Activated naive CD4-positive, alpha-beta T cell treated with anti-CD3 and anti-CD28 coated beads, Interleukin-2, amount 10 ng/mL, durations not matched to agents 7 days and 5 days (primary cell): ENCODE results near the gene USH1C.
A peak's percentile ranks its signal among the peaks of the same experiment; 100 is the strongest.

ENCODE experiments used
- CTCF ChIA-PET: fragments of 350-600 bp; sonication (Branson Sonifier 250); formaldehyde crosslinking; loops from one replicate; lab custom pipeline; 2021; ENCODE audit warnings: antibody characterized with exemption; lab: Charles Lee
- DNase-seq: peaks from one replicate; pipeline ENCODE4 v3.0.0-alpha.2; 2020
- H3K27ac Mint-ChIP-seq: one replicate; pipeline ENCODE4 v1.8.0; 2021; ENCODE audit warnings: mild to moderate bottlenecking, moderate library complexity, mixed read lengths
- H3K27me3 Mint-ChIP-seq: one replicate; pipeline ENCODE4 v1.8.0; 2021; ENCODE audit warnings: mild to moderate bottlenecking, mixed read lengths
- H3K36me3 Mint-ChIP-seq: one replicate; pipeline ENCODE4 v1.8.0; 2021; ENCODE audit warnings: mixed read lengths
- H3K4me1 Mint-ChIP-seq: one replicate; pipeline ENCODE4 v1.8.0; 2021; ENCODE audit warnings: mixed read lengths
- H3K4me3 Mint-ChIP-seq: one replicate; pipeline ENCODE4 v1.8.0; 2021; ENCODE audit warnings: mild to moderate bottlenecking, moderate library complexity, mixed read lengths
- H3K9me3 Mint-ChIP-seq: one replicate; pipeline ENCODE4 v1.8.0; 2021; ENCODE audit warnings: mixed read lengths

The USH1C gene

GRCh38 chr11:17560281-17561110 lies 16.3 kb upstream of the USH1C start:
- H3K36me3 Mint-ChIP-seq = no peaks in the 10 kb centered on the region
- no peaks in the 10 kb centered on the region for H3K9me3 Mint-ChIP-seq
- no peak for DNase-seq
- no peak overlapping the region for H3K4me3 Mint-ChIP-seq
- H3K27me3 Mint-ChIP-seq = peaks cover 8% of the 10 kb centered on the region
- H3K4me1 Mint-ChIP-seq = no peaks in the 10 kb centered on the region
- no peak overlapping the region for H3K27ac Mint-ChIP-seq
- CTCF ChIA-PET = interaction anchor here (1.5 kb wide), 1 partner anchor 38 kb away, joined by 3 read pairs; no protein-coding TSS in a partner anchor

DNA sequence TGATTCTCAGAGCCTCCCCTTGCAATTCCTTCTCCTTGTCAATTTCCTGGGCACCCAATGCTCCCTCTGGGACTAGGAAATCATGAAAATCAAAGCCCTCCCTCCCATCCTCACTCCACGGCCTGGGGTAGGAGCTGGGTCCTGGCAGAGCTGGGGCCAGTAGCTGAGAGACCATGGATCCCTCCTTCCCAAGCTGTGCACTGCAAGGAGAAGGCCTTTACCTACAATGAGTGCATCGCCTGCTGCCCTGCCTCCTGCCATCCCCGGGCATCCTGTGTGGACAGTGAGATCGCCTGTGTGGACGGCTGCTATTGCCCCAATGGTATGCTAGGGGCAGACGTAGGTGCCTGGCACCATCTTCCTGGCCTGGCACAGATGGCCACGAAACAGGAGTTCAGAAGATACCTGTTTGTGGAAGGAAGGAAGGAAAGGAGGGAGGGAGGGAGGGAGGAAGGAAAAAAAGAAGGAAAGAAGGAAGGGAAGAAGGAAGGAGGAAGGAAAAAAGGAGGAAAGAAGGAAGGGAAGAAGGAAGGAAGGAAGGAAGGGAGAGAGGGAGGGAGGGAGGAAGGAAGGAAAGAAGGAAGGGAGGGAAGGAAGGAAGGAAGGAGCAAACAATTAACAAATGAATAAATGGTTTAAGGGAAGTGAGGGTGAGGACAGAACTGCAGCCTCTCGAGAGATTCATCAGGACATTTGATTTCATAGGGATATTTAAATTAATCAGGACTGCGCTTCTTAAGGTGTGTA lies 15.3 kb upstream of the USH1C start:
- H3K36me3 Mint-ChIP-seq = no peaks in the 10 kb centered on the region
- H3K27me3 Mint-ChIP-seq = peaks cover 8% of the 10 kb centered on the region
- CTCF ChIA-PET = interaction anchor here (1.5 kb wide), 1 partner anchor 39 kb away, joined by 3 read pairs; no protein-coding TSS in a partner anchor
- no peaks in the 10 kb centered on the region for H3K4me1 Mint-ChIP-seq
- H3K4me3 Mint-ChIP-seq = no peak overlapping the region
- no peak for DNase-seq
- H3K9me3 Mint-ChIP-seq = no peaks in the 10 kb centered on the region
- no peak overlapping the region for H3K27ac Mint-ChIP-seq

GRCh38 chr11:17558916-17559315 lies 14.7 kb upstream of the USH1C start:
- CTCF ChIA-PET = interaction anchor here (1.5 kb wide), 1 partner anchor 40 kb away, joined by 3 read pairs; no protein-coding TSS in a partner anchor
- H3K9me3 Mint-ChIP-seq = no peaks in the 10 kb centered on the region
- H3K4me3 Mint-ChIP-seq = no peak overlapping the region
- no peak overlapping the region for H3K27ac Mint-ChIP-seq
- no peaks in the 10 kb centered on the region for H3K36me3 Mint-ChIP-seq
- H3K4me1 Mint-ChIP-seq = no peaks in the 10 kb centered on the region
- H3K27me3 Mint-ChIP-seq = peaks cover 8% of the 10 kb centered on the region
- DNase-seq = no peak

- H3K27me3 Mint-ChIP-seq = peaks cover 8% of the 10 kb centered on the region
- no peaks in the 10 kb centered on the region for H3K9me3 Mint-ChIP-seq
- DNase-seq = no peak
- no peak overlapping the region for H3K27ac Mint-ChIP-seq
- CTCF ChIA-PET = no interaction called here
- H3K36me3 Mint-ChIP-seq = no peaks in the 10 kb centered on the region
- no peak overlapping the region for H3K4me3 Mint-ChIP-seq
- no peaks in the 10 kb centered on the region for H3K4me1 Mint-ChIP-seq
These were observed 14.0 kb upstream of the USH1C start for GRCh38 chr11:17558025-17558780.

DNA sequence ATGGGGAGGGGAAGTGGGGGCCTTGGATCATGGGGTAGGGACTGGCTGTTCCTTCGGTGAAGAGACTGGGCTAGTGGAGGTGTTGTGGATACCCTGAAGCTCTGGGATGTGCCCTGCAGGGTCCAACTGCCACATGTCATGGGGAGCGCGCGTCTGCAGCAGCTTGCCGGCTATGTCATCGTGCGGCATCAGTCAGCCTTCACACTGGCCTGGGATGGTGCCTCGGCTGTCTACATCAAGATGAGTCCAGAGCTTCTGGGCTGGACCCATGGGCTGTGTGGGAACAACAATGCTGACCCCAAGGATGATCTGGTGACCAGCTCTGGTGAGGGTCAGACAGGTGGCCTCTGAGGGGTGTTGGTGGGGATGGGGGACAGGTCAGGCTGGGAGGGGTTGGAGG lies 12.8 kb upstream of the USH1C start:
- DNase-seq = no peak
- Mint-ChIP-seq H3K27ac (no peak overlapping the region), H3K36me3 (no peaks in the 10 kb centered on the region), H3K27me3 (peaks cover 11% of the 10 kb centered on the region), H3K4me3 (no peak overlapping the region), H3K4me1 (no peaks in the 10 kb centered on the region), H3K9me3 (no peaks in the 10 kb centered on the region)
- CTCF ChIA-PET = no interaction called here

- Mint-ChIP-seq H3K9me3 (no peaks in the 10 kb centered on the region), H3K4me1 (peaks cover 5% of the 10 kb centered on the region), H3K27ac (no peak overlapping the region), H3K36me3 (no peaks in the 10 kb centered on the region), H3K4me3 (no peak overlapping the region), H3K27me3 (peaks cover 7% of the 10 kb centered on the region)
- DNase-seq = no peak
- CTCF ChIA-PET = interaction anchor here (1.0 to 1.1 kb wide), 2 partner anchors 26 to 59 kb away, joined by 3 read pairs; no protein-coding TSS in a partner anchor
These were observed 10.3 kb upstream of the USH1C start for GRCh38 chr11:17554487-17554886.

DNA sequence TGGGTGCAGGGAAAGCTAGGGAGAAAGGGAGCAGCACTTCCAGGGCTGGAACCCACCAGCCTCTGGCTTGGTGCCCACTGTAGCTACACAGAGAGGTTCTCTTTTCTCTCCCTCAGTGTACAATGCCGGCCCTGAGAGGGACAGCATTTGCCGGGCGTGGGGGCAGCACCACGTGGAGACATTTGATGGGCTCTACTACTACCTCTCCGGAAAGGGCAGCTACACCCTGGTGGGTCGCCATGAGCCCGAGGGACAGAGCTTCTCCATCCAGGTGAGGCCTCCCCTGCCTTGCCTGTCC lies 9.0 kb upstream of the USH1C start:
- H3K4me1 Mint-ChIP-seq = peaks cover 5% of the 10 kb centered on the region
- CTCF ChIA-PET = no interaction called here
- H3K4me3 Mint-ChIP-seq = no peak overlapping the region
- DNase-seq = no peak
- no peaks in the 10 kb centered on the region for H3K9me3 Mint-ChIP-seq
- no peaks in the 10 kb centered on the region for H3K36me3 Mint-ChIP-seq
- H3K27me3 Mint-ChIP-seq = peaks cover 16% of the 10 kb centered on the region
- no peak overlapping the region for H3K27ac Mint-ChIP-seq

DNA sequence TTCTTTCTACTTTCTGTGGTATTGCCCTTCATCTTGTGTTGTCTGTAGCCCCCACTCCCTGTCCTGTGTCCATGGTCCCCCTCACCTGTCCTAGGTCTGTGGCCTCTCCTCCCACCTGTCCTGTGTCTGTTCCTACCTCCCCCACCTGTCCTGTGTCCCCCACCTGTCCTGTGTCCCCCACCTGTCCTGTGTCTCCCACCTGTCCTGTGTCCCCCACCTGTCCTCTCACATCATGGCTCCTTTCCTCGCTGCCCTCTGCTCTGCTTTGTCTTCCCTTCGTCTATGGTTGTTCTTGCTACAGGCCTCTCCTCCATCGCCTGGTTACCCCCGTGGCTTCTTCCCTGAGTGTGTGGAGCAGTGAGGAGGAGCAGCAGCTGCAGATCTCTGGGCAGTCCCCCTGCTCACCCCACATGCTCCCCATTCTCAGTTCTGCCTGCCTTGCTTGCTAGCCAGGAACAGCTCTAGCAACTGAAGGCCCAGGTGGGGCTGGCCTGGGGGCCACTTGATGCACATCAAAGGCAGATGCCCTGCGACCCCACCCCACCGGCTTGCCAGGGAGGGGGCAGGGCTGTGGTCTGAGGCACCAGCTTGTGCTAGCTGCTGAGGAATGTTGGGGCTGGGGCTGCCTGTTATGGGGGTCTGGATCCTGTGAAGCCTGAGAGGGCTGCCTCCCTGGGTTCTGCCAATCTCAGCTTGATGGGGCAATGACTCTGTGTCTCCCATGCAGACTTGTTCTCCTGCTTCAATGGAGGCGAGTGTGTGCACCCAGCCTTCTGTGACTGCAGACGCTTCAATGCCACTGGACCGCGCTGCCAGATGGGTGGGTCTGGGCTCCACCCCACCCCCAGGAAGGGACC lies 8.4 kb upstream of the USH1C start:
- DNase-seq = no peak
- no peak overlapping the region for H3K4me3 Mint-ChIP-seq
- H3K27ac Mint-ChIP-seq = no peak overlapping the region
- peaks cover 22% of the 10 kb centered on the region for H3K27me3 Mint-ChIP-seq
- peaks cover 5% of the 10 kb centered on the region for H3K4me1 Mint-ChIP-seq
- no peaks in the 10 kb centered on the region for H3K9me3 Mint-ChIP-seq
- CTCF ChIA-PET = no interaction called here
- no peaks in the 10 kb centered on the region for H3K36me3 Mint-ChIP-seq

DNA sequence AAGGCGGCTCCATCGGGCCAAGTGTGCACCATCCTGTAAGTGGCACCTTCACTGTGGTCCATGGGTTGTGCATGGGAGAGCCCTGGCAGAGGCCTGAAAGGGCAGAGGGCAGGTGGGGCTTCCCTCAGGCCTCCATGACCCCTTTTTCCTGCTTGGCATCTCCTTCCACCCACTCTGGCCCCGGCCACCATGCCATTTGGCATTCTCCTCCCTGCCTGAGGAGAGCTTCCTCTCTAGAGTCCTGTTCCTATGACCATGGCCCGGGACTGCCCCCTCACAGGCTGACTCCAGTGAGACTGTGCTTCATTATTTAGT lies 7.8 kb upstream of the USH1C start:
- Mint-ChIP-seq H3K27ac (no peak overlapping the region), H3K9me3 (no peaks in the 10 kb centered on the region), H3K4me1 (peaks cover 5% of the 10 kb centered on the region), H3K36me3 (no peaks in the 10 kb centered on the region), H3K4me3 (no peak overlapping the region), H3K27me3 (peaks cover 28% of the 10 kb centered on the region)
- no peak for DNase-seq
- CTCF ChIA-PET = interaction anchor here (0.6 kb wide), 1 partner anchor 25 kb away, joined by 3 read pairs; no protein-coding TSS in a partner anchor

GRCh38 chr11:17551347-17552040 lies 7.3 kb upstream of the USH1C start:
- H3K27me3 Mint-ChIP-seq = peaks cover 33% of the 10 kb centered on the region
- DNase-seq = no peak
- H3K4me1 Mint-ChIP-seq = peaks cover 5% of the 10 kb centered on the region
- CTCF ChIA-PET = interaction anchor here (0.6 kb wide), 1 partner anchor 24 kb away, joined by 3 read pairs; no protein-coding TSS in a partner anchor
- H3K27ac Mint-ChIP-seq = no peak overlapping the region
- no peaks in the 10 kb centered on the region for H3K9me3 Mint-ChIP-seq
- H3K4me3 Mint-ChIP-seq = no peak overlapping the region
- H3K36me3 Mint-ChIP-seq = no peaks in the 10 kb centered on the region

DNA sequence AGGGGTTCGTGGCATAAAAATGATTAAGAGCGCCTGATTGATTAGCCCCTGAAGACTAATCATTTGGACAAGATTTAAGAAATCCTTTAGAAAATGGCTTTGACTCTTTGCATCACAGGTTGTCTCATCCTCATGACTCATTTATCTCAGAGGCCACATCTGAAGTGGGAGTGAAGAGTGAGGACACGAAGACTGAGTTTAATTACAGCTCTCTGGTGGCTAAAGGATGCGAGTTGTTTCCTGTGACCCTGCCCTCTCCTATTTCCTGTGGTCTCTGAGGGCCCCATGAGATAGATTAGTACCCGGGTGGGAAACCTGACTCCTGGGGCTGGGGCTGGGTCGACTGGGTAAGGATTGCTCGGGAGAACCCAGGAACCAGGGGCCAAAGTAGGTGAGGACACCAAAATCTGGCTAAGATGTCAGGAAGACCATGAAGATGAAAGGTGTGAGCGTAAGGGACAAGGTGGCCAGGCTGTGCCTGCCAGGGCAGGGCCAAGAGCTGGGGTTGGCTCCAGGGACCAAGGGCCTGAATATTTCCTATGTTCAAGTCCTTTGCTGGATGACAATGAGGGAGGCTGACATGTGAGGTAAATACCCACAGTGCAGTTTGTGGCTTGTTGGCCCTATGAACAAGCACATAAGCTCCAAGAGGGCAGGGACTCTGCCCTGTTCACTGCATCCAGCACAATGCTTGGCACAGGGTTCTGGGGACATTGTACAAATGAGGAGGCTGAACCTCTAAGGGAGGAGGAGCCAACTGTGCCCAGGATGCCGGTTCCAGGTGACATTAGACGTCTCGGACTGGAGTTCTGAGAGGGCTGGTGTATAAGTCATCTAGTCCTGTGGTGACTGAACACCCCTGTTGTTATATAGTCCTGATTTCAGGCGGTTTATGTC lies 6.5 kb upstream of the USH1C start:
- no peak overlapping the region for H3K4me3 Mint-ChIP-seq
- H3K36me3 Mint-ChIP-seq = no peaks in the 10 kb centered on the region
- no peaks in the 10 kb centered on the region for H3K9me3 Mint-ChIP-seq
- DNase-seq = no peak
- peak overlapping the region; percentile 29 for H3K27ac Mint-ChIP-seq
- peaks cover 5% of the 10 kb centered on the region for H3K4me1 Mint-ChIP-seq
- H3K27me3 Mint-ChIP-seq = peaks cover 35% of the 10 kb centered on the region
- CTCF ChIA-PET = interaction anchor here (1.2 kb wide), 1 partner anchor 22 kb away, joined by 4 read pairs; no protein-coding TSS in a partner anchor

GRCh38 chr11:17548444-17548843 lies 4.2 kb upstream of the USH1C start:
- Mint-ChIP-seq H3K4me3 (no peak overlapping the region), H3K9me3 (no peaks in the 10 kb centered on the region), H3K4me1 (peaks cover 6% of the 10 kb centered on the region), H3K27ac (no peak overlapping the region), H3K27me3 (peaks cover 56% of the 10 kb centered on the region), H3K36me3 (no peaks in the 10 kb centered on the region)
- DNase-seq = no peak
- CTCF ChIA-PET = interaction anchor here (1.2 kb wide), 1 partner anchor 20 kb away, joined by 3 read pairs; no protein-coding TSS in a partner anchor
